Measurements from ENCODE around the gene C1QL1.

Gene C1QL1

GRCh38 chr17:44988044-44988942 is 20.2 kb upstream of the C1QL1 start:
- no peak for DNase-seq

GRCh38 chr17:44983563-44983962 is 15.5 kb upstream of the C1QL1 start:
- no peak for DNase-seq

GRCh38 chr17:44982113-44982702 is 14.1 kb upstream of the C1QL1 start:
- no peak for DNase-seq

DNA sequence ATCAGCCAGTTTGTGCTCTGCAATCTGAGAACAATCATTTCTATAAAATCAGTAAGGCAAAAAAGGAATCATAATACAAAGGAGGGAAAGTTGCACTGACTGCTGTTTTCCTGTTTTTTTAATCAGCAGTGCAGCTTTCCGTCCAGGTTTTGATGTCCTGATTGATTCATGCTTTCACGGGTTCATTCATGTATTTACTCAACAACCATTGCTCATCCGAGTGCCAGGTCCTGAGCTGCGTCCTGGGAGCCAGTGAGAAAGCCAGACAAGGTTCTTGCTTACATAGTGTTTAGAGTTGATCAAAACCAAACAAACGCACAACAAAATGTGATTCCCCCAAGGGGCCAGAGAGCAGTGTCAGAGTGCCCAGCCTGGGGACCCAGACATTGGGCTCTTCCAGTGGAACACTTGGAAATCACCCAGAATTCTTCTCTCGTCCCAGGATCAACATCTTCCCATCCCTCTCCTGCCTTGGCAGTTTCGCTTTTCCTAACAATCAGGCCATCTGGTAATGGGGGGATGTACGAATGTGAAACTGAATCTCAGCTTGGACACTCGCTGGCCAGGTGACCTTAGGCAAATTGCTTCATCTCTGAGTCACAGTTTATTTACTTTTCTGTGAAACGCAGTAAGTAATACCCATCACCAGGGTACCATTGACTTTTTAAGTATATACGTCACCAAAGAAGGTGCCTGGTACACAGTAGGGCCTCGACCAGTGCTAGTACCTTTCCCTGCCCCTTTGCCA is 13.3 kb upstream of the C1QL1 start:
- DNase-seq, result no peak

DNA sequence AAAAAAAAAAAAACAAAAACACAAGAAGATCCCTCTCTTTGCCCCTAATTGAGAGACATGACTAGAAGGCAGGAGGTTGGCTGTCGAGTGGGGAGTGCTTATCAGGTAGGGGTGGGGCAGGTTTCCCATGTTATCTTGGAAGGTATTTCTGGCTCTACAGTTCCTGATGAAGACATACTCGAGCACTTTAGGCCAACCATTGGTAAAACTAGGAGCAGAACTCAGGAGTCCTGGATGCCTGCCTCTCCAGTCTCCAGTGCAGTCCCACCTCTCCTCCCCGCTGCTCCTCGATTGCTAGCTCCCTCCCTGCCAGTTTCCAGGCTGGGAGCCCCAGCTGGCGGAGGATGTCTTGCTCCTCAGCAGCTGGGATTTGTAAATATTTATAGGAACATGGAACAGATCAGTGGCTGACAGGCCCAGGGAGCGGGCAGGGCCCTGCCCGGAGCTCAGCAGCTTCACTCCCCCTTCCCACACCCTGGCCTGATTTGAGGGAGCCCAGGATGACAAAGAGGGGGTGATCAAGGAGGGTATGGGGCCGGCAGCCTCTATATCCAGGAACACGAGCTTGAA is 11.4 kb upstream of the C1QL1 start:
- no peak for DNase-seq

- no peak for DNase-seq
These were observed 10.7 kb upstream of the C1QL1 start for GRCh38 chr17:44978807-44979206.

- DNase-seq, result no peak
These were observed 9.9 kb upstream of the C1QL1 start for GRCh38 chr17:44977814-44978550.

- DNase-seq, result no peak
These were observed 9.0 kb upstream of the C1QL1 start for GRCh38 chr17:44977065-44977464.

GRCh38 chr17:44976206-44976605 is 8.1 kb upstream of the C1QL1 start:
- DNase-seq, result no peak

DNA sequence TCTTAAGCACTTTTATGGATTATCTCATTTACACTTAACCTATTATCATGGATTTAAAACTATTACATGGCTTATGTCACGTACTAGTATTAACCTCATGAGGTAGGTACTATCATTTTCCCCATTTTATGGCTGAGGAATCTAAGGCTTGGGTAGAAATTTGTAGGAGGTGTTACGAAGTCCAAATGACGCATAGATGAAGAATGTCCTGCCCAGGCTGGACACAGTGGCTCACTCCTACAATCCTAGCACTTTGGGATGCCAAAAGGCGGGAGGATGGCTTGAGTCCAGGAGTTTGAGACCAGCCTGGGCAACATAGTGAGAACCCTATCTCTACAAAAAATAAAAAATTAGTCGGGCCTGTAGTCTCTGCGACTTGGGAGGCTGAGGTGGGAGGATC is 4.8 kb upstream of the C1QL1 start:
- no peak for DNase-seq

- peak; percentile 31 for DNase-seq
These were observed 3.8 kb upstream of the C1QL1 start for GRCh38 chr17:44971776-44972483.

DNA sequence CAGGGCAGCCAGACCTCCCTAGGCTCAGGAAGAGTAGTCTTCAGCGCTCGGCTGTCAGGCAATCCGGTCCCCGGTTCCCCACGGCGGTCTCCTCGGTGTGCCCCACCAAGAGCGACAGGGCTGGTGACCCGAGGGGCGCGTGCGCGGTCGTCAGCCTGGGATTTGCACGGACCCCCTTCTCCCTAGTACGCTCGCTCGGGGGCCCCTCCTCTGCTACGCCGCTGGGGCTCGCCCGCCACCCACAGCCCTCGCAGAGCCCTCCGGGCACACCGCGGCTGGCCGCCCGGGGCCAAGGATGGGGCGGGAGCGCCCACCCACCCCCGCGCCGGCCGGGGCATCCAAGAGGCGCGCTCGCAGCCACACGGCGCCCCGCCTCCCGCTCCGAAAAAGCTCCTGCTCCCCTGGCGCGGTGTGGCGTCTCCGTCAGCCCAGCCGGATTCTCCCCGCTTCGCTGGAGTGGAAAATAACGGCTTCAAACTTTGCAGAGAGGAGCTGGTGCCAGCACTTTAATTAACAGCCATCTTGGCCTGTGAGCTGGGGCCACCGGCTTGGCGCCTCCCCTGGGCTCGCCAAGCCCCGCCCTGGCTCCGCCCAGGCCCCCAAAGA is 2.1 kb upstream of the C1QL1 start:
- DNase-seq, result no peak

- no peak for DNase-seq
These were observed 1.2 kb upstream of the C1QL1 start for GRCh38 chr17:44969144-44969780.

DNA sequence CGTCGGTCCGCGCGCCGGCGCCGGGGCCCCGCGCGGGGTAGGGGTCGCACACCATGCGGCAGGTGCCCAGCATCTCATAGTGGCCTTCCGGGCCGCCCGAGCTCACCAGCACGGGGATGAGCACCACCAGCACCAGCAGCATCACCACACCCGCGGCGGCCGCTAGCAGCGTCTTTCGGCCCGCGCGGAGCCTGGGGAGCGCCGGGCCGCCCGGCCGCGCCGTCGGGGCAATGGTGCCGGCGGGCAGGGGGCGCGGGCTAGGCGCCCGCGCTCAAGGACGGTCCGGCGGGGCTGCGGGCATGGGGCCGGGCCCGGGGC is 237 bp downstream of the C1QL1 start:
- no peak for DNase-seq

DNA sequence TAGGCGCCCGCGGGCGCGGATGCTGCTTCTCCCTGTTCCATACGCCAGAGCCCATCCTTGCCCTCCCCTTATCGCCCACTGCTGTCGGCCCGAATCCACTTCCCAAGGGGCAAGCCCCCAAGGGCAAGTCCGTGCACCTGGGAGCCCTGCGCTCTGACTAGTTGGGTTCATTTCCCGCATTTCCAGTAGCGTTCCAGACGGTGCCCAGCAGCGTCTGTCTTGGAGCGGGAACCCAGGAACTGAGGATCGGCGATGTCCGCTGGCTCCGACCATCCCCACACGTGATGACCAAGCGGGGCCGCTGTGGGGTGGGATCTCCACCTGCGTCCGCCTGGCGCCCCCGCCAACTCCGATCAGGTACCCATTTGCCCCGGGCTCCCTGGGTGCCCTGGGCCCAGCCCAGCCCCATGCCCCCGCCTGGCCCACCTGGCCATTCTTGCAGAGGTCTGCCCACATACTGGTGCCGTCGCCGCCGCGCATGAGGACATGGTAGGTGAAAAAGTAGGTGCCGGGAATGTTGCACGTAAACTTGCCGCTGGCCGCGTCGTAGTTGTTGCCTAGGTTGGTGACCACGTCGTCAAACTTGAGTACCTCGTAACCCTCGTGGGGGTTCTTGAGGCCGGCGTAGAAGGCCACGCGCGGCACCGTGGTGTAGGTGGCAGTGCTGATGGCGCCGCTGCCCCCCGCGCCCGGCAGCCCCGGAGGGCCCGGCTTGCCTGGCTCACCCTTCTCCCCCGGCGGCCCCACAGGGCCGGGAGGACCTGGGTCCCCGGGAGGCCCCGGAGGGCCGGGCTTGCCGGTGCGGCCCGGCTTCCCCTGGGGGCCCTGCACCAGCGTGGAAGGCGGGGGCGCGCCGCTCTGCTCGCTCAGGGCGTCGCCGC is 837 bp downstream of the C1QL1 start:
- DNase-seq, result no peak

DNA sequence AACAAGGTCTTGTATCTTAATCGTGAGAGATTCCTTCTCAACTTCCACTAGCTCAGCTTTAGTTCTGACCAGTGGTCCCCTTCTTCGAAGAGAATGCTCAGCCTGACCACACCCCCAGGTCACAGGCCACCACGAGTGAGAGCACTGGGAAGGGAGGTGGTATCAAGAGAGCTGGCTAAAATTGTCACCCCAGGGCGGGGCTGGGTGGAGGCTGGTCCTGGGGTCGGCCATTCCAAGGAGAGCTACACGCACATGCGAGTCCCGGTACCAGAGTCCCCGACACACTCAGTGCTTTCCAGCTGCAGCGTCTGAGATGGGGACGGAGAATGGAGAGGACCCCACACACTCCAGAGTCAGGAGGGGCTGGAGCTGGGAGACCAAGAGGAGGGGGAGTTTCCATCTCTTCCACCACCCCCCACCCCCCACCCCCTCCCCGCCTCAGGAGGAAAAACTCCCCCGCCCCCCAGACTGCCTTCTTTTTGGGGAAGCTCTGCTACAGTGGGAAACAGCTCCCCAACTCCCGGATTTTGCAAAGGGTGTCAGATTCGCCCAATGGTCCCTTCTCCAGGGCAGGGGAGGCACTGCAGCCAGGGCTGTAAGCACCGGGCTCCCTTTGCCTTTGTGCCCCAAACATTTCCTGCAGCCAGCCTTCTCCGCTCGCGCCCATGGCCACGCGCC is 1.6 kb downstream of the C1QL1 start:
- no peak for DNase-seq

- DNase-seq, result no peak
These were observed 2.4 kb downstream of the C1QL1 start for GRCh38 chr17:44965481-44966234.

- DNase-seq, result no peak
These were observed 6.2 kb downstream of the C1QL1 start for GRCh38 chr17:44961921-44962350.

DNA sequence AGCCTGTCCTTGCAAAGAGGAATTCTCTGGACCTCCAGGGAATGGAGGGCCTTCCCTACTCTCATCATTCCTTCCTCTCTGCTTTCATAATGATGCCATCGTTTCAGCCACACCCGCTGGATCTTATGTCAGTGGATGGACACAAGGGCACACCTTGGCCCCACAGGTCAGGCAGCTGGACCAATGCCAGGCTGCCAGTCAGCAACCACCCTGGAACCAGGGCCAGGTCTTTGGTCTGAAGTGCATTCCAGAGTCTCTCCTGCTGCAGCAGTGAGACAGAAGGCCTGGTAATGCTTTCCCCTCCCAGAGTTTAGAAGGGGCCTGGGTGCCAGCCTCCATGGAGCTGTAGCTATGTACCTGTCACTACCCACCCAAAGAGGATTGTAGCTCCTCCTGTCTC is 7.4 kb downstream of the C1QL1 start:
- no peak for DNase-seq

Measured in activated T-cell treated with anti-CD3 and anti-CD28 coated beads for 4 hours (primary cell).